ENCODE data around the gene FUT6.

GRCh38 chr19:5820785-5821184, 18.7 kb downstream of the FUT6 start:
- TF ChIP-seq GATA2 (IDR thresholded peaks at IDR 0.05; ENCODE audit: low read depth, low read length) (no peak), GATA3 (IDR thresholded peaks at IDR 0.05; ENCODE audit: low read depth, low read length) (no peak)
